SK-N-SH (cell line): ENCODE data around the gene AP3S2. TPM values are rescaled to one million over a fixed set of nuclear protein-coding genes. Genes with fewer than 3 reads are reported as not detected.

Experiments used
- CTCF ChIA-PET: fragments of 300-600, 350-600 bp; formaldehyde crosslinking; extraction: SDS; loops from one replicate; lab custom pipeline; 2021; lab: Yijun Ruan, JAX
- POLR2A ChIA-PET: fragments of 350-600 bp; sonication (Branson Sonifier 250); formaldehyde crosslinking; extraction: SDS; loops from one replicate; lab custom pipeline; 2020; ENCODE audit warnings: antibody characterized with exemption, inconsistent platforms; lab: Yijun Ruan, JAX
- DNase-seq: peaks from one replicate; pipeline ENCODE4 v3.0.0; 2012
- H2AFZ ChIP-seq: fragments of 200-600 bp; sonication (generic); 2 replicates; pipeline ENCODE4 v1.8.1; 2016; ENCODE audit warnings: antibody characterized with exemption, mild to moderate bottlenecking, low read depth
- H3F3A ChIP-seq: fragments of 200-600 bp; sonication (generic); replicated peaks from 2 replicates; pipeline ENCODE3; 2016; ENCODE audit warnings: antibody characterized with exemption, mild to moderate bottlenecking; ENCODE audit not compliant: insufficient read depth
- H3K27ac ChIP-seq, 2 experiments: fragments of 200-500 bp in 1 of 2; fragments of 200-600 bp in 1 of 2; sonication (Bioruptor generic) in 1 of 2; sonication (generic), shearing (Covaris generic) in 1 of 2; 2 replicates each; pipeline versions ENCODE4 v1.5.1 to v1.6.1; 2014 to 2016; ENCODE audit warnings: low read depth in 2 of 2, inconsistent platforms in 1 of 2, low read length in 1 of 2, mild to moderate bottlenecking in 1 of 2, mixed read lengths in 1 of 2
- H3K27me3 ChIP-seq: fragments of 200-600 bp; sonication (generic), shearing (Covaris generic); 2 replicates; pipeline ENCODE4 v1.6.1; 2016; ENCODE audit warnings: mixed run types; ENCODE audit not compliant: insufficient read depth
- H3K36me3 ChIP-seq, 2 experiments: fragments of 200-500 bp in 1 of 2; fragments of 200-600 bp in 1 of 2; sonication (Bioruptor generic) in 1 of 2; sonication (generic) in 1 of 2; replicated peaks in 1 of 2; 2 replicates each; pipeline versions ENCODE3 to v1.5.1; 2014 to 2016; ENCODE audit warnings: low read length in 1 of 2, mild to moderate bottlenecking in 1 of 2; ENCODE audit not compliant: insufficient read depth in 2 of 2, control insufficient read depth in 1 of 2
- H3K4me1 ChIP-seq, 2 experiments: fragments of 200-500 bp in 1 of 2; fragments of 200-600 bp in 1 of 2; sonication (Bioruptor generic) in 1 of 2; sonication (generic), shearing (Covaris generic) in 1 of 2; 2 replicates each; pipeline versions ENCODE4 v1.5.1 to v1.6.1; 2014 to 2016; ENCODE audit warnings: low read depth in 1 of 2, low read length in 1 of 2, mixed run types in 1 of 2; ENCODE audit not compliant: insufficient read depth in 2 of 2, control insufficient read depth in 1 of 2
- H3K4me2 ChIP-seq: fragments of 200-600 bp; sonication (generic), shearing (Covaris generic); 2 replicates; pipeline ENCODE4 v1.6.1; 2017; ENCODE audit warnings: mixed run types
- H3K4me3 ChIP-seq, 2 experiments: fragments of 200-500 bp in 1 of 2; fragments of 200-600 bp in 1 of 2; sonication (Bioruptor generic) in 1 of 2; sonication (generic), shearing (Covaris generic) in 1 of 2; 2 replicates each; pipeline versions ENCODE4 v1.5.1 to v1.8.1; 2014 to 2016; ENCODE audit warnings: low read depth in 2 of 2, inconsistent platforms in 1 of 2, low read length in 1 of 2, mild to moderate bottlenecking in 1 of 2, mixed read lengths in 1 of 2, moderate library complexity in 1 of 2
- H3K79me2 ChIP-seq: fragments of 200-600 bp; sonication (generic); 2 replicates; pipeline ENCODE4 v1.8.1; 2017; ENCODE audit warnings: mild to moderate bottlenecking; ENCODE audit not compliant: insufficient read depth
- H3K9ac ChIP-seq: fragments of 200-600 bp; sonication (generic); 2 replicates; pipeline ENCODE4 v1.6.1; 2017; ENCODE audit warnings: mixed run types
- H3K9me2 ChIP-seq: fragments of 200-600 bp; sonication (generic); 2 replicates; pipeline ENCODE4 v1.6.1; 2017; ENCODE audit warnings: mixed run types
- H3K9me3 ChIP-seq: fragments of 200-600 bp; sonication (generic); 2 replicates; pipeline ENCODE4 v1.6.1; 2017; ENCODE audit warnings: mixed run types, mild to moderate bottlenecking, moderate library complexity
- H4K20me1 ChIP-seq: fragments of 200-600 bp; sonication (generic); 2 replicates; pipeline ENCODE4 v1.6.1; 2017; ENCODE audit warnings: mild to moderate bottlenecking, mixed run types; ENCODE audit not compliant: insufficient read depth
- CHD2 ChIP-seq: fragments of 150-350 bp; IDR thresholded peaks from 2 replicates; pipeline ENCODE4 v1.6.1; 2018; ENCODE audit warnings: low read length; ENCODE audit not compliant: partially characterized antibody
- ELF1 ChIP-seq: IDR thresholded peaks from 2 replicates; pipeline ENCODE4 v1.4.0; 2012
- FOXJ3 ChIP-seq: sonication (generic); formaldehyde crosslinking; IDR thresholded peaks from 2 replicates; pipeline ENCODE4 v1.5.1; 2020; ENCODE audit warnings: mild to moderate bottlenecking, missing genetic modification reagents
- FOXM1 ChIP-seq: IDR thresholded peaks from 2 replicates; pipeline ENCODE4 v1.4.0; 2012; ENCODE audit warnings: low read depth, mild to moderate bottlenecking
- GATA2 ChIP-seq: sonication (generic); formaldehyde crosslinking; IDR thresholded peaks from 2 replicates; pipeline ENCODE4 v1.5.0; 2020; ENCODE audit warnings: mild to moderate bottlenecking, missing genetic modification reagents
- IRF3 ChIP-seq: fragments of 150-350 bp; IDR thresholded peaks from 2 replicates; pipeline ENCODE4 v1.6.1; 2016; ENCODE audit warnings: mild to moderate bottlenecking, low read depth, low read length
- MEF2A ChIP-seq: IDR thresholded peaks from 2 replicates; pipeline ENCODE4 v1.4.0; 2012; ENCODE audit warnings: low read depth, borderline replicate concordance
- NRF1 ChIP-seq: IDR thresholded peaks from 2 replicates; pipeline ENCODE4 v1.6.1; 2012; ENCODE audit warnings: low read depth, mild to moderate bottlenecking, low read length
- POLR2AphosphoS5 ChIP-seq: IDR thresholded peaks from 2 replicates; pipeline ENCODE4 v1.6.1; 2012; ENCODE audit warnings: low read depth, low read length
- RAD21 ChIP-seq: IDR thresholded peaks from 2 replicates; pipeline ENCODE4 v1.6.1; 2012; ENCODE audit warnings: mild to moderate bottlenecking, low read length
- RCOR1 ChIP-seq: fragments of 150-350 bp; IDR thresholded peaks from 2 replicates; pipeline ENCODE4 v1.6.1; 2017; ENCODE audit warnings: antibody characterized with exemption, low read length
- RFX5 ChIP-seq: IDR thresholded peaks from 2 replicates; pipeline ENCODE4 v1.6.1; 2012; ENCODE audit warnings: mild to moderate bottlenecking, improper control_type of control experiment, low read length
- RXRA ChIP-seq: IDR thresholded peaks from 2 replicates; pipeline ENCODE4 v1.4.0; 2012; ENCODE audit warnings: low read depth, mild to moderate bottlenecking, borderline replicate concordance
- SIN3A ChIP-seq: IDR thresholded peaks from 2 replicates; pipeline ENCODE4 v1.6.1; 2012; ENCODE audit warnings: low read depth, mild to moderate bottlenecking, low read length, moderate library complexity, borderline replicate concordance
- SMC3 ChIP-seq: IDR thresholded peaks from 2 replicates; pipeline ENCODE4 v1.6.1; 2012; ENCODE audit warnings: low read depth, low read length, improper control_type of control experiment
- TAF1 ChIP-seq: IDR thresholded peaks from 2 replicates; pipeline ENCODE4 v1.6.1; 2012; ENCODE audit warnings: low read depth, mild to moderate bottlenecking, low read length, moderate library complexity, borderline replicate concordance
- USF1 ChIP-seq: IDR thresholded peaks from 2 replicates; pipeline ENCODE4 v1.4.0; 2012; ENCODE audit warnings: low read depth, borderline replicate concordance
- ZBTB33 ChIP-seq: IDR thresholded peaks from 2 replicates; pipeline ENCODE4 v1.4.0; 2012; ENCODE audit warnings: low read depth, borderline replicate concordance
- WGBS: methylation state at CpG from one replicate; pipeline ENCODE4 v1.1.6; 2017; ENCODE audit warnings: low lambda C conversion rate; 5-methylcytosine and 5-hydroxymethylcytosine counted together
- polyA plus RNA-seq, 3 experiments: library from polyadenylated mRNA; depleted of rRNA; stranded (reverse); fragments of >200 nt; gene quantifications; 2 replicates each; pipeline ENCODE4 v1.2.3, GENCODE V29; 2012

The AP3S2 gene
- polyA plus RNA-seq, 1 of the 3 experiments (the other 2 are of a cell fraction) = 11.9 TPM

- no peak overlapping the region; the same call in 1 of the 2 replicates for H2AFZ ChIP-seq
- no peaks in the 10 kb centered on the region for H3K27me3 ChIP-seq
- peaks cover 0 to 34% of the 10 kb centered on the region in 2 experiments; a peak in 3 of 4 replicates for H3K4me1 ChIP-seq
- H4K20me1 ChIP-seq = no peaks in the 10 kb centered on the region
- H3K9ac ChIP-seq = peak overlapping the region; percentile 20; the same call in 1 of the 2 replicates
- ChIA-PET CTCF (interaction anchor here (1.4 to 3.5 kb wide), 3 partner anchors 26 to 89 kb away, joined by 3 to 12 read pairs (median 5); no protein-coding TSS in a partner anchor), POLR2A (interaction anchor here (0.6 kb wide), 1 partner anchor 12 kb away, joined by 3 read pairs; no protein-coding TSS in a partner anchor)
- H3F3A ChIP-seq = peaks cover 81% of the 10 kb centered on the region
- TF ChIP-seq POLR2AphosphoS5 (no peak), FOXJ3 (CRISPR knock-in tag) (no peak), CHD2 (no peak), SMC3 (no peak), MEF2A (no peak), GATA2 (no peak), RAD21 (no peak), RXRA (no peak), ZBTB33 (no peak), USF1 (no peak), TAF1 (no peak), RFX5 (no peak), IRF3 (no peak), RCOR1 (no peak), ELF1 (no peak; the same call in 1 of the 2 replicates), NRF1 (no peak), SIN3A (no peak), FOXM1 (no peak)
- no peak for DNase-seq
- no peaks in the 10 kb centered on the region for H3K9me2 ChIP-seq
- WGBS = 46% methylated on average over 2 of the region's 2 CpGs
- H3K9me3 ChIP-seq = no peaks in the 10 kb centered on the region
- peak overlapping the region; percentile 4; the same call in 1 of the 2 replicates for H3K4me2 ChIP-seq
- H3K27ac ChIP-seq = peak overlapping the region; percentile 55 to 95; a peak in 3 of 4 replicates
- no peak overlapping the region for H3K4me3 ChIP-seq
- peaks cover 5% of the 10 kb centered on the region; the same call in 1 of the 2 replicates for H3K79me2 ChIP-seq
- peaks cover 17 to 18% of the 10 kb centered on the region in 2 experiments for H3K36me3 ChIP-seq
These were observed 44.9 kb downstream of the AP3S2 start for GRCh38 chr15:89848970-89849292.
